PC-9 (cell line): ENCODE measurements around the gene MAMLD1.

Experiments
- CTCF ChIP-seq: fragments of 200-600 bp; sonication (generic); conservative IDR thresholded peaks from 2 replicates; pipeline ENCODE4 v1.6.1; 2017; ENCODE audit warnings: mixed run types, antibody characterized with exemption, mild to moderate bottlenecking, moderate library complexity
- EZH2 ChIP-seq: fragments of 200-600 bp; sonication (generic); IDR thresholded peaks from 2 replicates; pipeline ENCODE4 v1.8.0; 2017; ENCODE audit warnings: antibody characterized with exemption, low read depth

GRCh38 chrX:150408007-150408406 lies 44.9 kb downstream of the MAMLD1 start:
- no peak for TF ChIP-seq CTCF
- TF ChIP-seq EZH2: no peak
